ENCODE data around the gene TPSG1. TPM values are rescaled to one million over a fixed set of nuclear protein-coding genes. Genes with fewer than 3 reads are reported as not detected.

The TPSG1 gene
- total and polyA plus RNA-seq, 2 donors: 0.14 TPM; not detected in 1

Other genes with a start within 250 kb of the TPSG1 start
- gene SOX8, start 243.5 kb downstream of the TPSG1 start, total RNA-seq: 1.3 TPM
- 2.1 TPM for gene SOX8, start 243.5 kb downstream of the TPSG1 start, polyA plus RNA-seq
- not detected for gene SSTR5, start 152.5 kb downstream of the TPSG1 start, total RNA-seq
- not detected for gene SSTR5, start 152.5 kb downstream of the TPSG1 start, polyA plus RNA-seq
- not detected for gene C1QTNF8, start 129.0 kb downstream of the TPSG1 start, total RNA-seq
- 0.05 TPM for gene C1QTNF8, start 129.0 kb downstream of the TPSG1 start, polyA plus RNA-seq
- gene CACNA1H, start 72.2 kb downstream of the TPSG1 start, total RNA-seq: 0.61 TPM
- gene CACNA1H, start 72.2 kb downstream of the TPSG1 start, polyA plus RNA-seq: 2.6 TPM
- gene TPSB2, start 4.9 kb upstream of the TPSG1 start, total RNA-seq: 0.71 TPM
- gene TPSB2, start 4.9 kb upstream of the TPSG1 start, polyA plus RNA-seq: 15.5 TPM
- gene TPSAB1, start 15.4 kb upstream of the TPSG1 start, total RNA-seq: 4.3 TPM
- 11.1 TPM for gene TPSAB1, start 15.4 kb upstream of the TPSG1 start, polyA plus RNA-seq
- 0.14 TPM for gene TPSD1, start 30.8 kb upstream of the TPSG1 start, total RNA-seq
- 1.1 TPM for gene TPSD1, start 30.8 kb upstream of the TPSG1 start, polyA plus RNA-seq
- 58.5 TPM for gene UBE2I, start 84.4 kb upstream of the TPSG1 start, total RNA-seq
- 105 TPM for gene UBE2I, start 84.4 kb upstream of the TPSG1 start, polyA plus RNA-seq
- 0.52 TPM for gene BAIAP3, start 108.4 kb upstream of the TPSG1 start, total RNA-seq
- 5.4 TPM for gene BAIAP3, start 108.4 kb upstream of the TPSG1 start, polyA plus RNA-seq
- 38.7 TPM for gene TSR3, start 126.6 kb upstream of the TPSG1 start, total RNA-seq
- 46.8 TPM for gene TSR3, start 126.6 kb upstream of the TPSG1 start, polyA plus RNA-seq
- gene GNPTG, start 126.7 kb upstream of the TPSG1 start, total RNA-seq: 27.8 TPM
- gene GNPTG, start 126.7 kb upstream of the TPSG1 start, polyA plus RNA-seq: 61.3 TPM
- gene UNKL, start 189.4 kb upstream of the TPSG1 start, total RNA-seq: 10.5 TPM
- gene UNKL, start 189.4 kb upstream of the TPSG1 start, polyA plus RNA-seq: 21.9 TPM
- 20.6 TPM for gene UQCC4, start 195.5 kb upstream of the TPSG1 start, total RNA-seq
- 24.4 TPM for gene UQCC4, start 195.5 kb upstream of the TPSG1 start, polyA plus RNA-seq
- gene PERCC1, start 205.8 kb upstream of the TPSG1 start, total RNA-seq: not detected
- gene PERCC1, start 205.8 kb upstream of the TPSG1 start, polyA plus RNA-seq: 0.07 TPM
- 0.71 TPM for gene CCDC154, start 219.3 kb upstream of the TPSG1 start, total RNA-seq
- gene CCDC154, start 219.3 kb upstream of the TPSG1 start, polyA plus RNA-seq: 14.0 TPM
- gene CLCN7, start 249.8 kb upstream of the TPSG1 start, total RNA-seq: 17.5 TPM
- gene CLCN7, start 249.8 kb upstream of the TPSG1 start, polyA plus RNA-seq: 78.5 TPM

All from thymus (tissue), 2 donors.